B cell (primary cell): ENCODE data around the gene OTUB2. TPM values are rescaled to one million over a fixed set of nuclear protein-coding genes. Genes with fewer than 3 reads are reported as not detected.

Experiments
- ATAC-seq: fragments of 200-7000 bp; cut with Tn5 transposase; one replicate; pipeline ENCODE4 v1.10.0; 2021; ENCODE audit warnings: low read depth, mild to moderate bottlenecking, moderate number of reproducible peaks, moderate library complexity
- CTCF ChIA-PET: fragments of 350-600 bp; sonication (Branson Sonifier 250); formaldehyde crosslinking; loops from one replicate; lab custom pipeline; 2021; ENCODE audit warnings: antibody characterized with exemption, inconsistent platforms; lab: Charles Lee
- POLR2A ChIA-PET: fragments of 350-600 bp; sonication (Branson Sonifier 250); formaldehyde crosslinking; loops from one replicate; lab custom pipeline; 2021; ENCODE audit warnings: antibody characterized with exemption; lab: Charles Lee
- DNase-seq: peaks from one replicate; pipeline ENCODE4 v3.0.0; 2013
- H2AFZ ChIP-seq: 2 replicates; pipeline ENCODE4 v1.6.1; 2012; ENCODE audit warnings: mild to moderate bottlenecking, low read depth, low read length; ENCODE audit not compliant: insufficient read depth, poor library complexity, severe bottlenecking
- H3K27ac ChIP-seq, 2 donors: 1 replicate in 1 of 2; 2 replicates in 1 of 2; pipeline ENCODE4 v1.5.1; 2012 to 2013; ENCODE audit warnings: low read length in 2 of 2, mild to moderate bottlenecking in 2 of 2, moderate library complexity in 1 of 2
- H3K27me3 ChIP-seq, 4 experiments: fragments of 200-600 bp in 1 of 4; sonication (generic) in 1 of 4; replicated peaks in 1 of 4; 1 replicate in 2 of 4; 2 replicates in 2 of 4; pipeline versions ENCODE4 v1.6.1 to v1.7.0; 2013 to 2016; ENCODE audit warnings: low read length in 3 of 4, mild to moderate bottlenecking in 2 of 4, mixed read lengths in 1 of 4, moderate library complexity in 1 of 4; ENCODE audit not compliant: insufficient read depth in 4 of 4, control insufficient read depth in 3 of 4; ENCODE audit errors: control extremely low read depth in 1 of 4
- H3K36me3 ChIP-seq, 2 experiments: replicated peaks in 1 of 2; 1 replicate in 1 of 2; 2 replicates in 1 of 2; pipeline versions ENCODE4 v1.6.1 to v1.7.1; 2013; ENCODE audit warnings: low read length in 1 of 2; ENCODE audit not compliant: insufficient read depth in 2 of 2, control insufficient read depth in 1 of 2; ENCODE audit errors: control extremely low read depth in 1 of 2, extremely low read depth in 1 of 2
- H3K4me1 ChIP-seq, 2 donors: fragments of 200-600 bp in 1 of 2; sonication (generic) in 1 of 2; 1 replicate in 1 of 2; 2 replicates in 1 of 2; pipeline versions ENCODE4 v1.5.1 to v1.6.1; 2013 to 2017; ENCODE audit warnings: low read length in 2 of 2; ENCODE audit not compliant: control insufficient read depth in 2 of 2, insufficient read depth in 2 of 2
- H3K4me2 ChIP-seq: replicated peaks from 2 replicates; pipeline ENCODE3; 2012; ENCODE audit warnings: mild to moderate bottlenecking, low read depth, low read length; ENCODE audit not compliant: poor library complexity, severe bottlenecking
- H3K4me3 ChIP-seq, 5 experiments: fragments of 200-600 bp in 1 of 5; sonication (generic) in 1 of 5; 1 replicate in 3 of 5; 2 replicates in 2 of 5; pipeline versions ENCODE4 v1.5.1 to v1.7.0; 2011 to 2016; ENCODE audit warnings: low read length in 4 of 5, mild to moderate bottlenecking in 4 of 5, low read depth in 2 of 5, control low read depth in 1 of 5, moderate library complexity in 1 of 5; ENCODE audit not compliant: insufficient read depth in 1 of 5; ENCODE audit errors: control extremely low read depth in 1 of 5, extremely low read depth in 1 of 5
- H3K79me2 ChIP-seq: fragments of 200-600 bp; sonication (generic); one replicate; pipeline ENCODE4 v1.6.0; 2016; ENCODE audit warnings: low read length; ENCODE audit not compliant: control insufficient read depth, insufficient read depth
- H3K9ac ChIP-seq: fragments of 200-600 bp; sonication (generic); 2 replicates; pipeline ENCODE4 v1.6.1; 2017; ENCODE audit warnings: mild to moderate bottlenecking, low read length, moderate library complexity
- H3K9me3 ChIP-seq, 3 donors: one replicate each; pipeline versions ENCODE4 v1.6.1 to v1.7.1; 2013; ENCODE audit warnings: low read length in 2 of 3; ENCODE audit not compliant: control insufficient read depth in 2 of 3, insufficient read depth in 1 of 3; ENCODE audit errors: control extremely low read depth in 1 of 3
- H4K20me1 ChIP-seq: 2 replicates; pipeline ENCODE4 v1.6.0; 2012; ENCODE audit warnings: mild to moderate bottlenecking, low read length; ENCODE audit not compliant: insufficient read depth, control insufficient read depth, poor library complexity, severe bottlenecking
- H3K27ac Mint-ChIP-seq: one replicate; pipeline ENCODE4 v1.8.0; 2021; ENCODE audit warnings: mixed read lengths
- H3K27me3 Mint-ChIP-seq: one replicate; pipeline ENCODE4 v1.8.0; 2021; ENCODE audit warnings: mixed read lengths
- H3K4me1 Mint-ChIP-seq: one replicate; pipeline ENCODE4 v1.8.0; 2021; ENCODE audit warnings: mixed read lengths
- H3K4me3 Mint-ChIP-seq: one replicate; pipeline ENCODE4 v1.8.0; 2021; ENCODE audit warnings: mixed read lengths
- H3K9me3 Mint-ChIP-seq: one replicate; pipeline ENCODE4 v1.8.0; 2022; ENCODE audit warnings: mixed read lengths; ENCODE audit not compliant: insufficient read depth
- EZH2 ChIP-seq: IDR thresholded peaks from 2 replicates; pipeline ENCODE4 v1.6.1; 2012; ENCODE audit warnings: borderline replicate concordance, low read depth, mild to moderate bottlenecking, moderate library complexity, low read length; ENCODE audit not compliant: insufficient read depth, poor library complexity, severe bottlenecking
- WGBS: methylation state at CpG from one replicate; pipeline ENCODE4 v1.1.5; 2013; ENCODE audit warnings: missing lambda C conversion rate; ENCODE audit not compliant: insufficient coverage; 5-methylcytosine and 5-hydroxymethylcytosine counted together
- intact Hi-C: fragments of 100-400 bp; cut with micrococcal nuclease; formaldehyde crosslinking; loops from one replicate; pipeline ENCODE4 v1.10.0; 2022
- polyA plus RNA-seq: library from polyadenylated mRNA; depleted of rRNA; stranded (reverse); fragments of >200 nt; gene quantifications from 2 replicates; pipeline ENCODE4 v1.2.3, GENCODE V29; 2012
- total RNA-seq, 2 donors: library from RNA; stranded (reverse); fragments of 120-200 nt in 1 of 2; gene quantifications; 1 replicate in 1 of 2; 2 replicates in 1 of 2; pipeline versions ENCODE4 v1.2.3 to v1.2.4, GENCODE V29; 2013 to 2022
- TF ChIP-seq, protein P1 (sequence below): fragments of 200-600 bp; IDR thresholded peaks from one replicate; pipeline ENCODE4 v1.8.0; 2022; ENCODE audit warnings: antibody characterized with exemption, mild to moderate bottlenecking

The OTUB2 gene
- total and polyA plus RNA-seq, 2 donors (not counting 1 experiment from before 2014, with no cell fraction given) = 0.04 to 0.17 TPM

DNA sequence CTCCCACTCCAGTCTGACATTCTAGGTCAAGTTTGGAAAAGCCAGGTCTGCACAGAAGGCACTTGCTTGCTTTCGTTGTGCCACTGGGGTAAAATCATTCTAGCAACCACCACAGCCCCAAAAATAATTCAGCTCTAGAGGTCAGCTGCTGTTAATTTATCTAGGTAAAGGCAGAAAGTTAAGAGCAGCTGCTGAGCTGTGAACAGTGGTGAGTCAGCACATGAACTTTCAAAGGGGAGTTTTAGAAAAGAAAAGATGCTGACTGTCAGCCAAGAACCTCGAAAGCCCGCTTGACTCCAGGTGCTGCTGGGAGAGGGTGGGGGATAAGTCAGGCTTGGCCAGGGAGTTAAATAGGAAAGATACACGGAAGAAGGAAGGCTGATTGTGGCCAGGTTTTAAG, 16.4 kb upstream of the OTUB2 start:
- 31% methylated on average over 3 of the region's 4 CpGs for WGBS
- Mint-ChIP-seq H3K4me1 (peaks cover 9% of the 10 kb centered on the region), H3K4me3 (no peak overlapping the region), H3K9me3 (no peaks in the 10 kb centered on the region), H3K27me3 (peaks cover 49% of the 10 kb centered on the region), H3K27ac (no peak overlapping the region)
- no peak overlapping the region for H3K4me3 ChIP-seq
- no peak overlapping the region for H3K4me2 ChIP-seq
- no peak overlapping the region for H3K9ac ChIP-seq
- H3K27me3 ChIP-seq = peaks cover 0 to 41% (median 7%) of the 10 kb centered on the region in 4 experiments
- peaks cover 4 to 10% of the 10 kb centered on the region in 2 donors for H3K4me1 ChIP-seq
- H3K36me3 ChIP-seq = no peaks in the 10 kb centered on the region
- POLR2A ChIA-PET = no interaction called here
- intact Hi-C loops = no loop called here
- no peaks in the 10 kb centered on the region for H4K20me1 ChIP-seq
- no peak overlapping the region for H2AFZ ChIP-seq
- H3K9me3 ChIP-seq = no peaks in the 10 kb centered on the region
- DNase-seq (no peak), ATAC-seq (no peak)
- TF ChIP-seq EZH2 = no peak
- H3K79me2 ChIP-seq = no peaks in the 10 kb centered on the region
- H3K27ac ChIP-seq = no peak overlapping the region
- CTCF ChIA-PET = interaction anchor here (2.9 kb wide), 1 partner anchor 70 kb away, joined by 11 read pairs; no protein-coding TSS in a partner anchor

DNA sequence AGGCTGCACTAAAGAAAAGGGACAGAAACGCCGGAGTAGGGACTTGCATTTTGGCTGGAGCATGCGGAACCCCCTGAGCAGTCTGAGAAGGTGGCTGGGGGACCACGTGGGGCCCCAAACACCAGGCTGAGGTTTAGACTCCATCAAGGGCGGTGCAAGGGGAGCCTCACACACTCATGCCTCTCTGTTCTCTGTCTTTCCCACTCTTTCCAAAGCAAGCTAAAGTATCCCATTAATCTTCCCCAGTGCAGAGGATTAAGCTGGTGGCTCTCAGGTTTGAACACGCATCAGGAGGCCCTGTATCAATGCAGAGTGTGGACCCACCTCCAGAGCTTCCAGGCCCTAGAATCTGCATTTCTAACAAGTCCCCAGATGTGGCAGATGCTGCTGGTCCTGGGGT, 15.5 kb upstream of the OTUB2 start:
- H3K36me3 ChIP-seq = no peaks in the 10 kb centered on the region
- no peak for DNase-seq
- ChIA-PET CTCF (interaction anchor here (1.5 to 2.9 kb wide), 3 partner anchors 10 to 71 kb away, joined by 6 to 11 read pairs (median 8); no protein-coding TSS in a partner anchor), POLR2A (no interaction called here)
- H3K9me3 Mint-ChIP-seq = no peaks in the 10 kb centered on the region
- no peak overlapping the region for H3K4me2 ChIP-seq
- H3K79me2 ChIP-seq = no peaks in the 10 kb centered on the region
- TF ChIP-seq, protein P1, sequence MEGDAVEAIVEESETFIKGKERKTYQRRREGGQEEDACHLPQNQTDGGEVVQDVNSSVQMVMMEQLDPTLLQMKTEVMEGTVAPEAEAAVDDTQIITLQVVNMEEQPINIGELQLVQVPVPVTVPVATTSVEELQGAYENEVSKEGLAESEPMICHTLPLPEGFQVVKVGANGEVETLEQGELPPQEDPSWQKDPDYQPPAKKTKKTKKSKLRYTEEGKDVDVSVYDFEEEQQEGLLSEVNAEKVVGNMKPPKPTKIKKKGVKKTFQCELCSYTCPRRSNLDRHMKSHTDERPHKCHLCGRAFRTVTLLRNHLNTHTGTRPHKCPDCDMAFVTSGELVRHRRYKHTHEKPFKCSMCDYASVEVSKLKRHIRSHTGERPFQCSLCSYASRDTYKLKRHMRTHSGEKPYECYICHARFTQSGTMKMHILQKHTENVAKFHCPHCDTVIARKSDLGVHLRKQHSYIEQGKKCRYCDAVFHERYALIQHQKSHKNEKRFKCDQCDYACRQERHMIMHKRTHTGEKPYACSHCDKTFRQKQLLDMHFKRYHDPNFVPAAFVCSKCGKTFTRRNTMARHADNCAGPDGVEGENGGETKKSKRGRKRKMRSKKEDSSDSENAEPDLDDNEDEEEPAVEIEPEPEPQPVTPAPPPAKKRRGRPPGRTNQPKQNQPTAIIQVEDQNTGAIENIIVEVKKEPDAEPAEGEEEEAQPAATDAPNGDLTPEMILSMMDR = no peak
- no peak for TF ChIP-seq EZH2
- no peaks in the 10 kb centered on the region for H4K20me1 ChIP-seq
- no peak overlapping the region for H3K9ac ChIP-seq
- peaks cover 9% of the 10 kb centered on the region for H3K4me1 Mint-ChIP-seq
- intact Hi-C loops = no loop called here
- peaks cover 4 to 10% of the 10 kb centered on the region in 2 donors for H3K4me1 ChIP-seq
- H3K27ac ChIP-seq = no peak overlapping the region
- H3K4me3 Mint-ChIP-seq = no peak overlapping the region
- H3K9me3 ChIP-seq = no peaks in the 10 kb centered on the region
- 83% methylated on average over 6 of the region's 6 CpGs for WGBS
- H3K4me3 ChIP-seq = no peak overlapping the region
- peaks cover 42% of the 10 kb centered on the region for H3K27me3 Mint-ChIP-seq
- H2AFZ ChIP-seq = no peak overlapping the region
- H3K27ac Mint-ChIP-seq = no peak overlapping the region
- H3K27me3 ChIP-seq = peaks cover 0 to 37% (median 6%) of the 10 kb centered on the region in 4 experiments
- ATAC-seq = no peak
